Measurements from ENCODE around the gene SPO11. TPM values are rescaled to one million over a fixed set of nuclear protein-coding genes. Genes with fewer than 3 reads are reported as not detected.
A peak's percentile ranks its signal among the peaks of the same experiment; 100 is the strongest.

Gene SPO11
- total and polyA plus RNA-seq, 10 of the 15 experiments (the other 5 are each of a cell fraction or from before 2014, with no cell fraction given): not detected

GRCh38 chr20:57281900-57282299 lies 47.7 kb upstream of the SPO11 start:
- ATAC-seq (peak; percentile 38), FAIRE-seq (no peak), DNase-seq (ENCODE audit: low read depth, low spot score) (no peak)
- ChIA-PET SMC1A (ENCODE audit: uncharacterized antibody, unreplicated experiment) (no interaction called here), POLR2A (no interaction called here), RAD21 (ENCODE audit: unreplicated experiment) (no interaction called here), CTCF (no interaction called here)
- intact Hi-C loops (cut with micrococcal nuclease; ENCODE audit: unreplicated experiment): no loop called here
- BruUV-seq (replicated peaks): no TSS peak
- WGBS (ENCODE audit: insufficient coverage, insufficient replicate concordance, low lambda C conversion rate, missing lambda C conversion rate): under 1% methylated on average over 7 of the region's 7 CpGs
- H3K9ac ChIP-seq (ENCODE audit: control insufficient read depth, insufficient read depth, low read length): no peak overlapping the region
- no peak overlapping the region for H3K27ac ChIP-seq (ENCODE audit: control insufficient read depth, insufficient read depth)
- in situ Hi-C loops (cut with MboI): no loop called here
- H2AFZ ChIP-seq (ENCODE audit: control insufficient read depth, low read depth, low read length): no peak overlapping the region
- no peaks in the 10 kb centered on the region for H3K79me2 ChIP-seq (ENCODE audit: control insufficient read depth, insufficient read depth, low read length)
- H3K4me2 ChIP-seq (ENCODE audit: control insufficient read depth, insufficient read depth): no peak overlapping the region
- peaks cover 8 to 12% of the 10 kb centered on the region in 2 experiments; a peak in 3 of 4 replicates for H3K27me3 ChIP-seq (replicated peaks in 1 of 2; ENCODE audit: control insufficient read depth in 2 of 2, insufficient read depth in 2 of 2, low read length in 1 of 2)
- H4K20me1 ChIP-seq (ENCODE audit: control insufficient read depth, insufficient read depth): no peaks in the 10 kb centered on the region; the same call in 1 of the 2 replicates
- H3K4me3 ChIP-seq: no peak overlapping the region
- no peaks in the 10 kb centered on the region for H3K36me3 ChIP-seq (ENCODE audit: control insufficient read depth in 2 of 2, insufficient read depth in 2 of 2, low read length in 1 of 2)
- no peaks in the 10 kb centered on the region for H3K4me1 ChIP-seq (ENCODE audit: control insufficient read depth, insufficient read depth, low read length)
- TF ChIP-seq TAF1 (IDR thresholded peaks at IDR 0.05; ENCODE audit: borderline replicate concordance, low read depth, low read length): no peak
- no peak for TF ChIP-seq EP300 (IDR thresholded peaks at IDR 0.05; ENCODE audit: borderline replicate concordance in 1 of 2, control insufficient read depth in 1 of 2, low read depth in 2 of 2, low read length in 2 of 2)
- TF ChIP-seq YY1 (IDR thresholded peaks at IDR 0.05; ENCODE audit: low read depth, low read length): no peak
- no peak for TF ChIP-seq JUND (IDR thresholded peaks at IDR 0.05; ENCODE audit: low read depth, low read length)
- no peak for TF ChIP-seq REST (IDR thresholded peaks at IDR 0.05; ENCODE audit: low read depth, low read length)
- TF ChIP-seq PAX5 (IDR thresholded peaks at IDR 0.05; ENCODE audit: borderline replicate concordance, low read depth, low read length): no peak
- TF ChIP-seq CHD1 (IDR thresholded peaks at IDR 0.05; ENCODE audit: low read depth, low read length): no peak
- TF ChIP-seq POU2F2 (IDR thresholded peaks at IDR 0.05; ENCODE audit: borderline replicate concordance, low read depth, low read length): no peak
- no peak for TF ChIP-seq STAT3 (IDR thresholded peaks at IDR 0.05; ENCODE audit: low read depth, low read length)
- TF ChIP-seq NR2F1 (conservative IDR thresholded peaks at IDR 0.05): no peak
- TF ChIP-seq PML (IDR thresholded peaks at IDR 0.05; ENCODE audit: low read length): no peak
- TF ChIP-seq MEF2B (IDR thresholded peaks at IDR 0.05; ENCODE audit: partially characterized antibody, poor library complexity, severe bottlenecking): no peak
- no peak for TF ChIP-seq ZBTB11 (CRISPR knock-in tag; IDR thresholded peaks at IDR 0.05)
- TF ChIP-seq EED (IDR thresholded peaks at IDR 0.05; ENCODE audit: low read depth): no peak
- no peaks in the 10 kb centered on the region for H3K9me3 ChIP-seq (replicated peaks; ENCODE audit: control insufficient read depth, insufficient read depth, low read length)

Data from GM12878 (cell line).